SK-N-SH (cell line): ENCODE measurements around the gene VSIG10. TPM values are rescaled to one million over a fixed set of nuclear protein-coding genes. Genes with fewer than 3 reads are reported as not detected.
A peak's percentile ranks its signal among the peaks of the same experiment; 100 is the strongest.

ENCODE experiments used
- CTCF ChIA-PET: fragments of 300-600, 350-600 bp; formaldehyde crosslinking; extraction: SDS; loops from one replicate; lab custom pipeline; 2021; lab: Yijun Ruan, JAX
- POLR2A ChIA-PET: fragments of 350-600 bp; sonication (Branson Sonifier 250); formaldehyde crosslinking; extraction: SDS; loops from one replicate; lab custom pipeline; 2020; ENCODE audit warnings: antibody characterized with exemption, inconsistent platforms; lab: Yijun Ruan, JAX
- DNase-seq: peaks from one replicate; pipeline ENCODE4 v3.0.0; 2012
- H2AFZ ChIP-seq: fragments of 200-600 bp; sonication (generic); 2 replicates; pipeline ENCODE4 v1.8.1; 2016; ENCODE audit warnings: antibody characterized with exemption, mild to moderate bottlenecking, low read depth
- H3F3A ChIP-seq: fragments of 200-600 bp; sonication (generic); replicated peaks from 2 replicates; pipeline ENCODE3; 2016; ENCODE audit warnings: antibody characterized with exemption, mild to moderate bottlenecking; ENCODE audit not compliant: insufficient read depth
- H3K27ac ChIP-seq, 2 experiments: fragments of 200-500 bp in 1 of 2; fragments of 200-600 bp in 1 of 2; sonication (Bioruptor generic) in 1 of 2; sonication (generic), shearing (Covaris generic) in 1 of 2; 2 replicates each; pipeline versions ENCODE4 v1.5.1 to v1.6.1; 2014 to 2016; ENCODE audit warnings: low read depth in 2 of 2, inconsistent platforms in 1 of 2, low read length in 1 of 2, mild to moderate bottlenecking in 1 of 2, mixed read lengths in 1 of 2
- H3K27me3 ChIP-seq: fragments of 200-600 bp; sonication (generic), shearing (Covaris generic); 2 replicates; pipeline ENCODE4 v1.6.1; 2016; ENCODE audit warnings: mixed run types; ENCODE audit not compliant: insufficient read depth
- H3K36me3 ChIP-seq, 2 experiments: fragments of 200-500 bp in 1 of 2; fragments of 200-600 bp in 1 of 2; sonication (Bioruptor generic) in 1 of 2; sonication (generic) in 1 of 2; replicated peaks in 1 of 2; 2 replicates each; pipeline versions ENCODE3 to v1.5.1; 2014 to 2016; ENCODE audit warnings: low read length in 1 of 2, mild to moderate bottlenecking in 1 of 2; ENCODE audit not compliant: insufficient read depth in 2 of 2, control insufficient read depth in 1 of 2
- H3K4me1 ChIP-seq, 2 experiments: fragments of 200-500 bp in 1 of 2; fragments of 200-600 bp in 1 of 2; sonication (Bioruptor generic) in 1 of 2; sonication (generic), shearing (Covaris generic) in 1 of 2; 2 replicates each; pipeline versions ENCODE4 v1.5.1 to v1.6.1; 2014 to 2016; ENCODE audit warnings: low read depth in 1 of 2, low read length in 1 of 2, mixed run types in 1 of 2; ENCODE audit not compliant: insufficient read depth in 2 of 2, control insufficient read depth in 1 of 2
- H3K4me2 ChIP-seq: fragments of 200-600 bp; sonication (generic), shearing (Covaris generic); 2 replicates; pipeline ENCODE4 v1.6.1; 2017; ENCODE audit warnings: mixed run types
- H3K4me3 ChIP-seq, 2 experiments: fragments of 200-500 bp in 1 of 2; fragments of 200-600 bp in 1 of 2; sonication (Bioruptor generic) in 1 of 2; sonication (generic), shearing (Covaris generic) in 1 of 2; 2 replicates each; pipeline versions ENCODE4 v1.5.1 to v1.8.1; 2014 to 2016; ENCODE audit warnings: low read depth in 2 of 2, inconsistent platforms in 1 of 2, low read length in 1 of 2, mild to moderate bottlenecking in 1 of 2, mixed read lengths in 1 of 2, moderate library complexity in 1 of 2
- H3K79me2 ChIP-seq: fragments of 200-600 bp; sonication (generic); 2 replicates; pipeline ENCODE4 v1.8.1; 2017; ENCODE audit warnings: mild to moderate bottlenecking; ENCODE audit not compliant: insufficient read depth
- H3K9ac ChIP-seq: fragments of 200-600 bp; sonication (generic); 2 replicates; pipeline ENCODE4 v1.6.1; 2017; ENCODE audit warnings: mixed run types
- H3K9me2 ChIP-seq: fragments of 200-600 bp; sonication (generic); 2 replicates; pipeline ENCODE4 v1.6.1; 2017; ENCODE audit warnings: mixed run types
- H3K9me3 ChIP-seq: fragments of 200-600 bp; sonication (generic); 2 replicates; pipeline ENCODE4 v1.6.1; 2017; ENCODE audit warnings: mixed run types, mild to moderate bottlenecking, moderate library complexity
- H4K20me1 ChIP-seq: fragments of 200-600 bp; sonication (generic); 2 replicates; pipeline ENCODE4 v1.6.1; 2017; ENCODE audit warnings: mild to moderate bottlenecking, mixed run types; ENCODE audit not compliant: insufficient read depth
- CHD2 ChIP-seq: fragments of 150-350 bp; IDR thresholded peaks from 2 replicates; pipeline ENCODE4 v1.6.1; 2018; ENCODE audit warnings: low read length; ENCODE audit not compliant: partially characterized antibody
- CTCF ChIP-seq: fragments of 200-600 bp; sonication (generic); IDR thresholded peaks from 2 replicates; pipeline ENCODE4 v1.6.1; 2017; ENCODE audit warnings: antibody characterized with exemption, mild to moderate bottlenecking, moderate library complexity
- ELF1 ChIP-seq: IDR thresholded peaks from 2 replicates; pipeline ENCODE4 v1.4.0; 2012
- FOXJ3 ChIP-seq: sonication (generic); formaldehyde crosslinking; IDR thresholded peaks from 2 replicates; pipeline ENCODE4 v1.5.1; 2020; ENCODE audit warnings: mild to moderate bottlenecking, missing genetic modification reagents
- GABPA ChIP-seq: IDR thresholded peaks from 2 replicates; pipeline ENCODE4 v1.4.0; 2012; ENCODE audit warnings: low read depth, mild to moderate bottlenecking
- JUND ChIP-seq: IDR thresholded peaks from 2 replicates; pipeline ENCODE4 v1.4.0; 2012
- MAX ChIP-seq: IDR thresholded peaks from 2 replicates; pipeline ENCODE4 v1.4.0; 2012; ENCODE audit warnings: low read depth
- MEF2A ChIP-seq: IDR thresholded peaks from 2 replicates; pipeline ENCODE4 v1.4.0; 2012; ENCODE audit warnings: low read depth, borderline replicate concordance
- MXI1 ChIP-seq: IDR thresholded peaks from 2 replicates; pipeline ENCODE4 v1.6.1; 2012; ENCODE audit warnings: mild to moderate bottlenecking, low read depth, low read length, improper control_type of control experiment
- NRF1 ChIP-seq: IDR thresholded peaks from 2 replicates; pipeline ENCODE4 v1.6.1; 2012; ENCODE audit warnings: low read depth, mild to moderate bottlenecking, low read length
- PBX3 ChIP-seq: IDR thresholded peaks from 2 replicates; pipeline ENCODE4; 2012
- POLR2AphosphoS5 ChIP-seq: IDR thresholded peaks from 2 replicates; pipeline ENCODE4 v1.6.1; 2012; ENCODE audit warnings: low read depth, low read length
- RAD21 ChIP-seq: IDR thresholded peaks from 2 replicates; pipeline ENCODE4 v1.6.1; 2012; ENCODE audit warnings: mild to moderate bottlenecking, low read length
- RCOR1 ChIP-seq: fragments of 150-350 bp; IDR thresholded peaks from 2 replicates; pipeline ENCODE4 v1.6.1; 2017; ENCODE audit warnings: antibody characterized with exemption, low read length
- SIN3A ChIP-seq: IDR thresholded peaks from 2 replicates; pipeline ENCODE4 v1.6.1; 2012; ENCODE audit warnings: low read depth, mild to moderate bottlenecking, low read length, moderate library complexity, borderline replicate concordance
- TAF1 ChIP-seq: IDR thresholded peaks from 2 replicates; pipeline ENCODE4 v1.6.1; 2012; ENCODE audit warnings: low read depth, mild to moderate bottlenecking, low read length, moderate library complexity, borderline replicate concordance
- ZBTB33 ChIP-seq: IDR thresholded peaks from 2 replicates; pipeline ENCODE4 v1.4.0; 2012; ENCODE audit warnings: low read depth, borderline replicate concordance
- WGBS: methylation state at CpG from one replicate; pipeline ENCODE4 v1.1.6; 2017; ENCODE audit warnings: low lambda C conversion rate; 5-methylcytosine and 5-hydroxymethylcytosine counted together
- polyA plus RNA-seq, 3 experiments: library from polyadenylated mRNA; depleted of rRNA; stranded (reverse); fragments of >200 nt; gene quantifications; 2 replicates each; pipeline ENCODE4 v1.2.3, GENCODE V29; 2012

Gene VSIG10
- polyA plus RNA-seq, 1 of the 3 experiments (the other 2 are of a cell fraction): 12.5 TPM

- Histone ChIP-seq H2AFZ (peak within 1 kb of the TSS; percentile 90), H3K36me3 (peaks cover 12 to 19% of the 10 kb centered on the region in 2 experiments), H3K79me2 (peaks cover 21% of the 10 kb centered on the region), H3K9me2 (no peaks in the 10 kb centered on the region), H3K9me3 (no peaks in the 10 kb centered on the region), H3K27me3 (no peaks in the 10 kb centered on the region), H3F3A (no peaks in the 10 kb centered on the region), H3K4me2 (peak within 1 kb of the TSS; percentile 85), H3K9ac (peak within 1 kb of the TSS; percentile 87), H4K20me1 (no peaks in the 10 kb centered on the region), H3K4me1 (peaks cover 0 to 10% of the 10 kb centered on the region in 2 experiments; a peak in 3 of 4 replicates), H3K27ac (peak within 1 kb of the TSS; percentile 9 to 63; a peak in 2 of 4 replicates), H3K4me3 (peak within 1 kb of the TSS; percentile 83 to 87)
- ChIA-PET CTCF (interaction anchor here (0.8 to 1.2 kb wide), 3 partner anchors 47 to 143 kb away, joined by 3 to 8 read pairs (median 3); no protein-coding TSS in a partner anchor), POLR2A (interaction anchor here (0.6 to 1.4 kb wide), 5 partner anchors 13 to 45 kb away, joined by 3 read pairs; no protein-coding TSS in a partner anchor)
- TF ChIP-seq SIN3A: peak; percentile 99
- peak; percentile 72 for TF ChIP-seq ELF1
- TF ChIP-seq POLR2AphosphoS5: peak; percentile 80
- peak; percentile 77 for TF ChIP-seq GABPA
- TF ChIP-seq FOXJ3 (CRISPR knock-in tag): 0 out of 2 replicates have a peak, but pooled peaks have one; percentile 45
- peak; percentile 99 for TF ChIP-seq MXI1
- TF ChIP-seq RCOR1: 0 out of 2 replicates have a peak, but pooled peaks have one; percentile 14
- TF ChIP-seq TAF1: peak; percentile 79
- peak; percentile 15 for TF ChIP-seq RAD21
- no peak for TF ChIP-seq MEF2A
- no peak for TF ChIP-seq JUND
- TF ChIP-seq NRF1: no peak
- TF ChIP-seq CHD2: peak; percentile 100
- TF ChIP-seq MAX: peak; percentile 69; the same call in 1 of the 2 replicates
- peak; percentile 99 for TF ChIP-seq ZBTB33
- no peak for TF ChIP-seq CTCF
- TF ChIP-seq PBX3: no peak
- peak; percentile 98 for DNase-seq
- 2% methylated on average over 21 of the region's 61 CpGs for WGBS
Observed at GRCh38 chr12:118016424-118017264, 87.2 kb downstream of the VSIG10 start, which contains the start of gene RFC5. RFC5 (plus strand) TSS chr12:118016703; CDS start chr12:118016828, 125 bp downstream.
